Measurements from ENCODE around the gene LTB4R.
A peak's percentile ranks its signal among the peaks of the same experiment; 100 is the strongest.

The LTB4R gene

DNA sequence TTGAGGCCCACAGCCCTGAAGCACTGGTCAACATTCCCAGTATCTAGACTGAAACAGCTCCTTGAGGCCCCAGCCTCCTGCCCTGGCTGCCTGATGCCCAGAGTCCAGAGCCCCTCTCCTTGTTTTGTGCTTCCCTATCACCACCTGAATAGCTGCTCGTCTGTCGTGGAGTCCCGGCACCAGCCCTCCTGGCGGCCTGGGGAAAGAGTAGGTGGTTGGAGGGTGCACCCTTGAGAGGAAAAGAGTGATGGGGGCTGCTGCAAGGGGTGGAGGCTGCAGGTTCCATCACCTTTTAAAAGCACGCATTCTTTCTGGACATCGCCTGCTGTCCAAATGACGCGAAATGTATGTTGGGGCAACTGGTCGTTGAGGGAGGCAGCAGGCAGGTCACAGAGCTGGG, 43.1 kb upstream of the LTB4R start:
- H3K36me3 ChIP-seq (replicated peaks; ENCODE audit: low read depth, low read length), result peaks cover 2% of the 10 kb centered on the region
- H2AFZ ChIP-seq (ENCODE audit: low read depth, low read length), result no peak overlapping the region
- H3K27ac ChIP-seq (ENCODE audit: low read length), result no peak overlapping the region
- H3K9me3 ChIP-seq (ENCODE audit: insufficient read depth, low read length), result no peaks in the 10 kb centered on the region
- no peaks in the 10 kb centered on the region for H3K79me2 ChIP-seq (ENCODE audit: low read length)
- H3K4me1 ChIP-seq (ENCODE audit: low read length), result peaks cover 20% of the 10 kb centered on the region
- no peaks in the 10 kb centered on the region for H4K20me1 ChIP-seq (ENCODE audit: insufficient read depth, low read length)
- H3K4me2 ChIP-seq (ENCODE audit: low read length), result no peak overlapping the region
- TF ChIP-seq EZH2phosphoT487 (IDR thresholded peaks at IDR 0.05; ENCODE audit: low read depth), result no peak
- TF ChIP-seq, protein P1, sequence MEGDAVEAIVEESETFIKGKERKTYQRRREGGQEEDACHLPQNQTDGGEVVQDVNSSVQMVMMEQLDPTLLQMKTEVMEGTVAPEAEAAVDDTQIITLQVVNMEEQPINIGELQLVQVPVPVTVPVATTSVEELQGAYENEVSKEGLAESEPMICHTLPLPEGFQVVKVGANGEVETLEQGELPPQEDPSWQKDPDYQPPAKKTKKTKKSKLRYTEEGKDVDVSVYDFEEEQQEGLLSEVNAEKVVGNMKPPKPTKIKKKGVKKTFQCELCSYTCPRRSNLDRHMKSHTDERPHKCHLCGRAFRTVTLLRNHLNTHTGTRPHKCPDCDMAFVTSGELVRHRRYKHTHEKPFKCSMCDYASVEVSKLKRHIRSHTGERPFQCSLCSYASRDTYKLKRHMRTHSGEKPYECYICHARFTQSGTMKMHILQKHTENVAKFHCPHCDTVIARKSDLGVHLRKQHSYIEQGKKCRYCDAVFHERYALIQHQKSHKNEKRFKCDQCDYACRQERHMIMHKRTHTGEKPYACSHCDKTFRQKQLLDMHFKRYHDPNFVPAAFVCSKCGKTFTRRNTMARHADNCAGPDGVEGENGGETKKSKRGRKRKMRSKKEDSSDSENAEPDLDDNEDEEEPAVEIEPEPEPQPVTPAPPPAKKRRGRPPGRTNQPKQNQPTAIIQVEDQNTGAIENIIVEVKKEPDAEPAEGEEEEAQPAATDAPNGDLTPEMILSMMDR (IDR thresholded peaks at IDR 0.05; ENCODE audit: low read depth, low read length), result no peak
- H3K27me3 ChIP-seq (ENCODE audit: low read depth, low read length), result no peaks in the 10 kb centered on the region
- no peak overlapping the region for H3K4me3 ChIP-seq (ENCODE audit: low read length)
- H3K9ac ChIP-seq (ENCODE audit: low read length), result no peak overlapping the region

DNA sequence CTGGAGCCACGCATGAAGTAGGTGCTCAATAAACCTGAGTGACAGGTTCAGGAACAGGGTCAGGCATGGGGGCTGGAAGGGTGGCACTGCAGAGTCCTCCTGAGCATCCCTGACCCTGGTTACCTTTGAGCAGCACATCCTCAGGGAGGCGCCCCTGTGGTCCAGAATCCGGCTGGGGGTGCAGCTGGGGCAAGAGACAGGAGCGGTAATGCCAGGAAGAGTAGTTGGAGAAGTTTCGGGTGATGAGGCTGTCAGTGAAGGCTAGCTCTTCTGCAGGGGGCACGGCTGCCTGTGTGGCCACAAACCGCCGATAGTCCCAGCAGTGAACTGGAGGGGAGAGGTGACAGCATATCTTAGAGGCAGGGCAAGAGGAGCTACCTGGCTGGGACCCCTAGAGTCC, 41.9 kb upstream of the LTB4R start:
- Histone ChIP-seq H3K4me1 (ENCODE audit: low read length) (peaks cover 31% of the 10 kb centered on the region), H3K9me3 (ENCODE audit: insufficient read depth, low read length) (no peaks in the 10 kb centered on the region), H3K4me3 (ENCODE audit: low read length) (no peak overlapping the region), H3K36me3 (replicated peaks; ENCODE audit: low read depth, low read length) (peaks cover 2% of the 10 kb centered on the region), H3K79me2 (ENCODE audit: low read length) (no peaks in the 10 kb centered on the region), H3K27me3 (ENCODE audit: low read depth, low read length) (no peaks in the 10 kb centered on the region), H3K27ac (ENCODE audit: low read length) (no peak overlapping the region), H2AFZ (ENCODE audit: low read depth, low read length) (no peak overlapping the region), H3K9ac (ENCODE audit: low read length) (no peak overlapping the region), H3K4me2 (ENCODE audit: low read length) (no peak overlapping the region), H4K20me1 (ENCODE audit: insufficient read depth, low read length) (no peaks in the 10 kb centered on the region)
- TF ChIP-seq EZH2phosphoT487 (IDR thresholded peaks at IDR 0.05; ENCODE audit: low read depth), result no peak
- TF ChIP-seq, protein P1 (IDR thresholded peaks at IDR 0.05; ENCODE audit: low read depth, low read length), result no peak

DNA sequence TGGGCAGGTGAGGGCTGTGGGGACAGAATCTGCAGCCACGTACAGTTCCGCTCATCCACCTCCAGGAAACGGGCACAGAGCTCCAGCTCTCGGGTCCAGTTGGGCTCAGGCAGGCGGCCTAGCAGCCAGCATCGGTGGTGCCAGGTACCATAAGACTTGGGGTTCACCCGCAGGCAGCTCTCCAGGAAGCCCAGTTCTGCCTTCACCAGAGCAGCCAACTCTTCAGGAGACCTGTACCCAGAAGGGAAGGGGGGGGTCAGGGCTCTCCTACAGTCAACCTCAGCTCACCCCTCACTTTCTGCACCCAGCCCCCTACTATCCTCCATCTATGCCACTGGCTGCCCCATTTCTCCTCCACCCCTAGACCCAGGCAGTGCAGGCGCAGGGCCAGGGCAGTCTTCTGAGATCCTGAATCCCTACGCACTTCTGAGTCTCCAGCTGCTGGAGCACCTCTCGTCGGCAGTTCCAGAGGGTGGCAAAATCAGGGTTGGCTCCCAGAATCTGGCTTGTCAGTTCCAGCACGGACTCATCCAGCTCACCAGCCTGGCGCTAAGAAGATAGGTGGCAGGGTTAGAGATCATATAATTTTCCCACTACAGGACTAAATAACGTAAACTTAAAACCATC, 41.3 kb upstream of the LTB4R start:
- no peaks in the 10 kb centered on the region for H3K9me3 ChIP-seq (ENCODE audit: insufficient read depth, low read length)
- no peak overlapping the region for H3K9ac ChIP-seq (ENCODE audit: low read length)
- H3K36me3 ChIP-seq (replicated peaks; ENCODE audit: low read depth, low read length), result peaks cover 2% of the 10 kb centered on the region
- H3K79me2 ChIP-seq (ENCODE audit: low read length), result no peaks in the 10 kb centered on the region
- TF ChIP-seq EZH2phosphoT487 (IDR thresholded peaks at IDR 0.05; ENCODE audit: low read depth), result no peak
- TF ChIP-seq, protein P1 (IDR thresholded peaks at IDR 0.05; ENCODE audit: low read depth, low read length), result no peak
- no peak overlapping the region for H2AFZ ChIP-seq (ENCODE audit: low read depth, low read length)
- H3K27me3 ChIP-seq (ENCODE audit: low read depth, low read length), result no peaks in the 10 kb centered on the region
- peaks cover 34% of the 10 kb centered on the region for H3K4me1 ChIP-seq (ENCODE audit: low read length)
- peak overlapping the region; percentile 90; the same call in 1 of the 2 replicates for H3K4me3 ChIP-seq (ENCODE audit: low read length)
- H3K27ac ChIP-seq (ENCODE audit: low read length), result no peak overlapping the region
- peak overlapping the region; percentile 83; the same call in 1 of the 2 replicates for H3K4me2 ChIP-seq (ENCODE audit: low read length)
- H4K20me1 ChIP-seq (ENCODE audit: insufficient read depth, low read length), result no peaks in the 10 kb centered on the region

DNA sequence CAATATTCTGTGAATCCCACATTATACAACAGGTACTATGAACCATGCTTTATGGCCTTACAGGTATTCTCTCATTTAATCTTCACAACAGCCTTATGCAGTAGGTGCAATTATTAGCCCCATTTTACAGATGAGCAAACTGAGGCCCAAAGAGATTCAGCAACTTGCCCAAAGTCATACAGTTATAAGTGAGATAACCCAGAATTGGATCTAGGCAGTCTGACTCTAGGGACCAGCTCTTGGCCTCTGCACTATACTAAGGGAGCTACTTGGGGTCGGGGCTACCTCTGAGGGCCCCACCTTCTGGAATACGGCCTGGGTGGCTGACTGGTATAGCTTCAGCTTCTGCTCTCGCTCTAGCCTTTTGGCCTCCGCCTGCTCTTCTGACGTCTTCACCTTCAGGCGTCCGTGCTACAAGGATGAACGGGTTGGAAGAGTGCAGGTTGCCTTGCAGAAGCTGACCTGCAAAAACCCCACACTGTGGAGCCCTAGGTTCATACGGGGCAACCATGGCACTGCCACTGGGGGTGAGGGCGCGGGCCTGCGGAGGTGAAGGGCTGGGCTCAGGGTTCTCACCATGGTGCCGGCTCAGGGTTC, 40.7 kb upstream of the LTB4R start:
- Histone ChIP-seq H3K27ac (ENCODE audit: low read length) (peak overlapping the region; percentile 88), H3K4me1 (ENCODE audit: low read length) (peaks cover 38% of the 10 kb centered on the region), H3K9me3 (ENCODE audit: insufficient read depth, low read length) (no peaks in the 10 kb centered on the region), H3K36me3 (replicated peaks; ENCODE audit: low read depth, low read length) (peaks cover 2% of the 10 kb centered on the region), H3K4me3 (ENCODE audit: low read length) (peak overlapping the region; percentile 90), H3K79me2 (ENCODE audit: low read length) (no peaks in the 10 kb centered on the region), H2AFZ (ENCODE audit: low read depth, low read length) (no peak overlapping the region), H4K20me1 (ENCODE audit: insufficient read depth, low read length) (no peaks in the 10 kb centered on the region), H3K27me3 (ENCODE audit: low read depth, low read length) (no peaks in the 10 kb centered on the region), H3K4me2 (ENCODE audit: low read length) (peak overlapping the region; percentile 83), H3K9ac (ENCODE audit: low read length) (peak overlapping the region; percentile 98)
- TF ChIP-seq EZH2phosphoT487 (IDR thresholded peaks at IDR 0.05; ENCODE audit: low read depth), result no peak
- TF ChIP-seq, protein P1 (IDR thresholded peaks at IDR 0.05; ENCODE audit: low read depth, low read length), result no peak

Data from OCI-LY3 (cell line).